Thoracic aorta (tissue), 2 donors: Measurements from ENCODE around the gene PLXNB1. TPM values are rescaled to one million over a fixed set of nuclear protein-coding genes. Genes with fewer than 3 reads are reported as not detected.

Experiments used
- ATAC-seq: fragments of 150-250 bp; one replicate; pipeline ENCODE4 v1.8.0; 2017; ENCODE audit warnings: low read depth; ENCODE audit not compliant: insufficient number of reproducible peaks, low FRiP score
- DNase-seq: peaks from one replicate; pipeline ENCODE4 v3.0.0-alpha.2; 2020; ENCODE audit warnings: low spot score
- H3K27ac ChIP-seq, 2 donors: fragments of 200-600 bp; sonication (generic); 1 replicate in 1 of 2; 2 replicates in 1 of 2; pipeline ENCODE4 v1.5.1; 2016; ENCODE audit warnings: mild to moderate bottlenecking in 2 of 2, moderate library complexity in 2 of 2
- H3K27me3 ChIP-seq: fragments of 200-600 bp; sonication (generic); replicated peaks from 2 replicates; pipeline ENCODE4 v1.6.0; 2016; ENCODE audit warnings: mild to moderate bottlenecking; ENCODE audit not compliant: insufficient read depth
- H3K36me3 ChIP-seq: fragments of 200-600 bp; sonication (generic); one replicate; pipeline ENCODE4 v1.5.1; 2016
- H3K4me1 ChIP-seq, 2 donors: fragments of 200-600 bp; sonication (generic); 1 replicate in 1 of 2; 2 replicates in 1 of 2; pipeline versions ENCODE4 v1.5.1 to v1.6.0; 2016; ENCODE audit warnings: low read depth in 2 of 2, mild to moderate bottlenecking in 1 of 2; ENCODE audit not compliant: control insufficient read depth in 1 of 2
- H3K4me3 ChIP-seq: fragments of 200-600 bp; sonication (generic); 2 replicates; pipeline ENCODE4 v1.5.1; 2016; ENCODE audit warnings: mild to moderate bottlenecking
- H3K9me3 ChIP-seq: fragments of 200-600 bp; sonication (generic); 2 replicates; pipeline ENCODE4 v1.5.1; 2016
- total RNA-seq, 2 donors: library from RNA; depleted of rRNA; stranded (reverse); fragments of >200 nt; gene quantifications; one replicate each; pipeline versions ENCODE4 v1.1.0 to v1.2.3, GENCODE V29; 2016
- TF ChIP-seq, protein P1 (sequence below): fragments of 200-600 bp; sonication (generic); IDR thresholded peaks from one replicate; pipeline ENCODE4 v1.5.1; 2019; ENCODE audit warnings: antibody characterized with exemption

PLXNB1 gene
- total RNA-seq, 2 donors from 2014 or later, result 177 to 210 TPM

DNA sequence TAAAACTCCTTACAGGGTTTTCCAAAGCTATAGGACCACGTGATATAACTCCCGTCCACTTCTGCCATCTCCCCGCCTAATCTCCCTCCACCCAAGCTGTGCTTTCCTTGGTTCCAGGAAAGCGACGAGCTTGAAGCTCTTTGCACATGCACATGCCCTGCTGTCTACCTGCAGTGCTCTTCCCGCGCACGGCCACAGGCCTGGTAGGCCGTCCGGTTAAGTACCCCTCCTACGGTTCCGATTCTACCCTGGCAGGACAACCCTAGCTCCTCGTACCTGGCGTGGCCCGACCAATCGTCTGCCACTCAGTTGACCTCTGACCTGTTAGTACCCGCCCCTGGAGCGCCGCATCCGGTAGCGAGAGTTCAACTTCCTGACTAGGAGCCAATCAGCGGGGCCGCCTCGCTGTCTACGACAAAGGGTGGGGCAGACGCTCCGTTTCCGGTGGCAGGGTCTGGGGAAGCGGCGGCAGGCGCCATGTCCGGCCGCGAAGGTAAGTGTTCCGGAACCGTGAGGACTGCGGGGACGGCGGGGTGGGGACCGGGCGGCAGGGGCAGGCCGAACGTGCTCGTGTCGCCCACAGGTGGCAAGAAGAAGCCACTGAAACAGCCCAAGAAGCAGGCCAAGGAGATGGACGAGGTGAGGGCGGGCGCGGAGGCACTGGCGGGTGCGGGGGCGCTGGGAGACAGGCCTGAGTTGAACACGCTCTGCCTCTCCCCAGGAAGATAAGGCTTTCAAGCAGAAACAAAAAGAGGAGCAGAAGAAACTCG lies 10.1 kb upstream of the PLXNB1 start, which contains the start of the genes CCDC51 and TMA7:
Gene CCDC51, minus strand, starts transcription at position 300 of the 770 bp plus-strand sequence. CDS start 4,991 bp downstream, outside the sequence.
Gene TMA7, plus strand, starts transcription at position 438 of the 770 bp plus-strand sequence. Its CDS starts 40 bp downstream, at position 478.
- peak within 1 kb of the TSS; percentile 82 for H3K4me3 ChIP-seq
- peak within 1 kb of the TSS; percentile 87 to 96 for H3K27ac ChIP-seq
- no peaks in the 10 kb centered on the region for H3K9me3 ChIP-seq
- TF ChIP-seq, protein P1, sequence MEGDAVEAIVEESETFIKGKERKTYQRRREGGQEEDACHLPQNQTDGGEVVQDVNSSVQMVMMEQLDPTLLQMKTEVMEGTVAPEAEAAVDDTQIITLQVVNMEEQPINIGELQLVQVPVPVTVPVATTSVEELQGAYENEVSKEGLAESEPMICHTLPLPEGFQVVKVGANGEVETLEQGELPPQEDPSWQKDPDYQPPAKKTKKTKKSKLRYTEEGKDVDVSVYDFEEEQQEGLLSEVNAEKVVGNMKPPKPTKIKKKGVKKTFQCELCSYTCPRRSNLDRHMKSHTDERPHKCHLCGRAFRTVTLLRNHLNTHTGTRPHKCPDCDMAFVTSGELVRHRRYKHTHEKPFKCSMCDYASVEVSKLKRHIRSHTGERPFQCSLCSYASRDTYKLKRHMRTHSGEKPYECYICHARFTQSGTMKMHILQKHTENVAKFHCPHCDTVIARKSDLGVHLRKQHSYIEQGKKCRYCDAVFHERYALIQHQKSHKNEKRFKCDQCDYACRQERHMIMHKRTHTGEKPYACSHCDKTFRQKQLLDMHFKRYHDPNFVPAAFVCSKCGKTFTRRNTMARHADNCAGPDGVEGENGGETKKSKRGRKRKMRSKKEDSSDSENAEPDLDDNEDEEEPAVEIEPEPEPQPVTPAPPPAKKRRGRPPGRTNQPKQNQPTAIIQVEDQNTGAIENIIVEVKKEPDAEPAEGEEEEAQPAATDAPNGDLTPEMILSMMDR, result no peak
- peaks cover 8% of the 10 kb centered on the region for H3K36me3 ChIP-seq
- ATAC-seq (peak; percentile 88), DNase-seq (peak; percentile 94)
- H3K4me1 ChIP-seq, result peaks cover 7 to 25% of the 10 kb centered on the region in 2 donors
- H3K27me3 ChIP-seq, result no peaks in the 10 kb centered on the region

GRCh38 chr3:48437812-48438211 lies 7.9 kb upstream of the PLXNB1 start:
- no peak overlapping the region for H3K4me3 ChIP-seq
- no peak for DNase-seq
- H3K27me3 ChIP-seq, result no peaks in the 10 kb centered on the region
- TF ChIP-seq, protein P1, result no peak
- no peaks in the 10 kb centered on the region for H3K36me3 ChIP-seq
- H3K9me3 ChIP-seq, result no peaks in the 10 kb centered on the region
- H3K4me1 ChIP-seq, result peaks cover 7 to 25% of the 10 kb centered on the region in 2 donors
- no peak overlapping the region for H3K27ac ChIP-seq
- ATAC-seq, result no peak

DNA sequence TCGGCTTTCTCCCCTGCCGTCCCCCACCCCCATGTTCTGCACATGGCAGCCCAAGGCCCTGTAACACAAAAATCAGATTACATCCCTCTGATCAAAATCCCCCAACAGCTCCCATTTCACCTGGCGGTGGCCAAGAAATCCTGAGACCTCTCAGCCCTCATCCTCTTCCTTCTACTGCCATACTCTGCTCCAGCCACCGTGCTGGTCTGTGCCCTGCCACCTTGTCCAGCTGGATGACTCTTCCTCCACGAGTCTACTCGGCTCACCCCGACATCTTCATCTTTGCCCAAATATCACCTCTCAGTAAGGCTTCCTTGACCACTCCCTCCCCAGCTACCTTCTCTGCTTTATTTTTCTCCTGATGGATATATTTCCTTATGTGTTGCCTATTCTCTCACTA lies 7.0 kb upstream of the PLXNB1 start:
- no peaks in the 10 kb centered on the region for H3K9me3 ChIP-seq
- no peak for ATAC-seq
- H3K27me3 ChIP-seq, result no peaks in the 10 kb centered on the region
- H3K36me3 ChIP-seq, result no peaks in the 10 kb centered on the region
- H3K4me3 ChIP-seq, result no peak overlapping the region
- peaks cover 7 to 21% of the 10 kb centered on the region in 2 donors for H3K4me1 ChIP-seq
- H3K27ac ChIP-seq, result no peak overlapping the region
- no peak for DNase-seq
- TF ChIP-seq, protein P1, result no peak

DNA sequence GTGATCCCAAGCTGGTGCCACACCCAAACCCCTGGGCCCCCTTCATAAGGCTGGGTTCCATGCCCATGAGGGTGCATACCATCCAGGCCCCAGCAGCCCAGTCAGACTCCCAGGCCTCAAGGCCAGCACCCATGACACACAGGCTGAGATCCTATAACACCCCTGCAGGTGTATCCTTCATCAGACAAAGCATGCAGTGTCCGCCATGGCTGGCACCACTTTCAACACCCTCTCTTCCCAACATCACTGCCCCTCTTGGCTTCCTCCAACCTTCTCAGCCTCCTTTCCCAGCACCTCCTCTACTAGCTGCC lies 6.5 kb upstream of the PLXNB1 start:
- Histone ChIP-seq H3K36me3 (no peaks in the 10 kb centered on the region), H3K27ac (no peak overlapping the region), H3K4me1 (peaks cover 3 to 17% of the 10 kb centered on the region in 2 donors), H3K4me3 (no peak overlapping the region), H3K9me3 (no peaks in the 10 kb centered on the region), H3K27me3 (no peaks in the 10 kb centered on the region)
- DNase-seq (no peak), ATAC-seq (no peak)
- TF ChIP-seq, protein P1, result no peak

- no peaks in the 10 kb centered on the region for H3K36me3 ChIP-seq
- no peaks in the 10 kb centered on the region for H3K27me3 ChIP-seq
- TF ChIP-seq, protein P1, result peak; percentile 95
- ATAC-seq, result no peak
- H3K9me3 ChIP-seq, result no peaks in the 10 kb centered on the region
- no peak for DNase-seq
- peaks cover 0 to 13% of the 10 kb centered on the region in 2 donors for H3K4me1 ChIP-seq
- no peak overlapping the region for H3K4me3 ChIP-seq
- H3K27ac ChIP-seq, result peak overlapping the region; percentile 14 to 16
Measured at GRCh38 chr3:48435774-48436476, 6.0 kb upstream of the PLXNB1 start.
